ENCODE measurements around the gene ANKFY1.

The ANKFY1 gene

DNA sequence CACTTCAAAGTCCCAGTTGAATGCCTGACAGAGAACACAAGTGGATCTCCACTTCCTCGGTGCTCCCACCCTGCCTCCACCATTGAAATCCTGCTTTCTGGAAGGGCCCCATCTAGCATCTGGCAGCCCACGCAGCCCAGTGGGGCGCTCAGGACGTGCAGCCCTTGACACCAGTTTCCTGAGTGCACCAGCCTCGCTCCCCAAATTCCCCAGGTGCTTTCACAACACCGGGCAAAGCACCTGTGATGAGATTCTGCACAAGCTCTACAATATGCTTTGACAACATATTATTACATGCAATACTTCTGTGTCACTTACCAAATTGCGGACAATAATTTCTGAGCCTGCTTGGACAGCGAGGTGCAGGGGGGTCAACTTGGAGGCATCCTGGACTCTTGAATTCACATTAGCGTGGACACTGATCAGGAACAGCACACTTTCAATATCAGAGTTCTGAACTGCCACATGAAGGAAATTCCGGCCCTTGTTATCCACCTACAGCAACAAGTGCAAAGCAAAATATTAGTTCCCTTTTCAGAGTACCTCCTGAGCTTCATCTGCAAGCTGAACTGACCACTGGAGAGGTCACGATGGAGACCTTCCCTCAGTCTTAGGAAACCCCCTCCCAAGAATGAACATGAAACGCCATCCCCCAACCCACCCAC, 86.8 kb downstream of the ANKFY1 start:
- no peak for DNase-seq

DNA sequence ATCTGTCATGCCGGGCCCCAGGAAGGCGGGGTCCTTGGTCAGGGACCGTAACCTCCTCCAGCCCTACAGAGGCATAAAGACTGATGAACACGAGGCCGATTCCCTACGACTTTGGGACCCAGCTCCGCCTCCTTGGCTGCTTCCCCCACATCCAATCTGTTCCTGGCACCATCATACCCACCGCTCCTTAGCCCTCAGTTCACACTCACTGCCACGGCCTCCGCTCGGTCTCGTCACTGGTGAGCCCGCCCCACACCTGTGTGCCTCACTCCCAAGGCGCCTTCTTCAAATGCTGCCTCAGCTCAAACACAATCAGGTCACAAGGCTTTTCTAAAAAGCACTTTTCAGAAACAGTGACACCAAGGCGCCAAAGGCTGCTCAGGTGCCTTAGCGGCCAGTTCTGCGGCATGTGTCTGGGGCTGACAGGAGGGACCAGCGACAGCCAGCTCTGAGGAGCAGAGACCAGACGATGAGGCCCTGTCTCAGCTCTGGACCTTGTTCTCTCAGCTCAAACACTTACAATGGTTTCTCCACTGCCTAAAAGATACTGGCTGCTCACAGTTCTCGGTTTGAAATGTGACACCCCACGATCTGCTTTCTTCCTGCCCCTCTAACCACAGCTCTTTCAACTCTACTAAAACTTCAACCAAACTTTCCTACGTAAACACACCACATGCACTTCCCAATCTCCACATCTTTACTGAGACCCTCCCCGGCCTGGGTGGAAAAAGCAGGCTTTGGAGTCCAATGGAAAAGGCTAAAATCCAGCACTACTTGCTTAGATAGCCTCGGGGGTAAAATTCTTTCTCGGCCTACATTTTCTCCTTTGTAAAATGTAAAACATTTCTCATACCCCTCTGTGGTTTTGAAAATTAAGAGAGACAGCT, 87.6 kb downstream of the ANKFY1 start:
- peak; percentile 71 for DNase-seq

DNA sequence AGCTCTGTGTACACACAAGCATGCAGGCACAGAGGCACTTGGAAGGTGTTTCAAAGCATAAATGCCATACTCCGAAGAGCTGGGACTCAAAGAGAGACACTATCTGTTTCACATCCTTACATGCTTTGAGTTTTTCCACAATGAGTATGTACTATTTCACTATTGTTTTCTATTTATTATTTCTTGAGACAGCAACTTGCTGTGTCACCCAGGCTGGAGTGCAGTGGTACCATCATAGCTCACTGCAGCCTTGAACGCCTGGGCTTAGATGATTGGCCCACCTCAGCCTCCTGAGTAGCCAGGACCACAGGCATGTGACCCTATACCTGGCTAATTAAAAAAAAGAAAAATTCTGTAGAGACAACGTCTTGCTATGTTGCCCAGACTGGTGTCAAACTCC, 89.2 kb downstream of the ANKFY1 start:
- no peak for DNase-seq

DNA sequence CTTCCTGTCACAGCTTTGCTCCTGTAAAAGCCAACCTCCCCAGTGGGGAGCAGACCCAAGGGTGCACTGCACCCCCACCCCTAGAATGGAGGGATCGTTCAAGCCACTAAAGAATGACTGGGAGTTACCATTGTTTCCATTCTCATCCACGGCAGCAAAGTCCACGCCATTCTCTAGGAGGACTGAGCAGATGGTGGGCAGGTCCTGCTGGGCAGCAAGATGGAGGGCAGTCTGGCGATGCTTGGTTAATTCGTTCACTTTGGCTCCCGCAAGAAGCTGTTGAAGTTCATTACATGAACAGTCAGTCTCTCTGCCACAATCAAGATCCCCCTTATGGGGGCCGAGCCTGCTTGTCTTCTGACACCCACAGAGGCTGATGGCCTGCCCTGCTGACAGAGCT, 90.0 kb downstream of the ANKFY1 start:
- DNase-seq: no peak

DNA sequence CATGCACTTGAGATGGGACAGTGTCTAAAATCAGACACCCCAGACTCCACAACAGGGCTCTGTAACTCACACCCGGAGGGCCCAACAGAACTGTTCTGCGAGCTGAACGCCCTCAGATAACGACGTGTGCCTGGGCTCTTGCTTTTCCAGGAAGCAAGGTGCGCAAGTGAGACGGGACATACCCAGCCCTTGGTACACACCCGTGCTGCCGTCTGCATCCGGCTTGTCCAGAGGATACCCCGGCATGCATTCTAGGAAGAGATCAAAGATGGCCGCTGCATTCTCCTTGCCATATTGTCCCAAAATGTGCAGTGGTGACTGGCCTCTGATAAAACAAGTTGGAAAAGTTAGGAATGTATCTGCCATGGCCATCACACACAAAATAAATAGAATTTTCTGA, 91.4 kb downstream of the ANKFY1 start:
- no peak for DNase-seq

DNA sequence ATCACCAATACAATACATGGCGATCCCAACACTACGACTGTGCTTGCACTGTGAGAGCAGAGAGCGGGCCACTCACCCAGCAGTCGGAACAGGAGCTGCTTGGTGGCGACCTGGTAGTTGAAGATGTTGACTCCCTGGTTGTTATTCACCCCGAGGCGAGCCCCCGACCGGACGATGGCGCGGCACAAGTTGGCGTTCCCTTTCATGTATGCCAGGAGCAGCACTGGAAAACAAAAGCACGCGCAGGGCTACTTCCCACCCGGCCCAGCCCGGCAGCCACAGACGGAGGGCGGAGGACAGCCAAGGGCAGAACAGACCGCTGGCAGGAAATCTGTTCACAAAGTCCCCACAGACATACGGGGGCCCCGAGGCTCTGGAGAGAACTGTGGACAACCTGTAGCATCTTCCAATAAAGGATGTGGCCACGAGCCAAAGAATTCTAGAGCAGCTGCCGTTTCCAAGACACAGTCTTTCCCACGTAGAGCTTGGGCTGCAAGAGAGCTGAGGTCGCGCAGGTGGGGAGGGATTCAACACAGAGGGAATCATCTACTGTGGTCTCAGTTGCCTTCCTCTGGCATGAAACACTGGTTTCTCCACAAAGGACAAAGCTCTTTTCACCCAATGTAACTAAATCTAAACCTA, 93.0 kb downstream of the ANKFY1 start:
- no peak for DNase-seq

DNA sequence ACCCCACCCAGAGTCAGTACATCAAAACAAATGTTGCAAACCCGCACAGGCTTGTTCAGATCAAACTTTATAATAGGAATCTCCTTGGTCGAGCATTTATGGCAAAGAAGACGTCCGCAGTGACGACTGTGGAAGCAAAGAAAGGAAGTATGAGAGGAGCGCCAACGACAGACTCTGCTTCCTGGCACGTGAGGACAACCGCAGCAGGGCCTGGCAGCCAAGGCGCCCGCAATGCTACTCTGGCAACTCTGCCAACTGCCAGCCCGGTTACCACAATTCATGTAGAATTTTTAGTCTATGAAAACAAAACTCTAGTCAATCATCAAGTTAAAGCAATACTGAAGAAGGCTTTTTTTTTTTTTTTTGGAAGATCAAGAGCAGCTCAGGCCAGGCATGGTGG, 96.0 kb downstream of the ANKFY1 start:
- no peak for DNase-seq

DNA sequence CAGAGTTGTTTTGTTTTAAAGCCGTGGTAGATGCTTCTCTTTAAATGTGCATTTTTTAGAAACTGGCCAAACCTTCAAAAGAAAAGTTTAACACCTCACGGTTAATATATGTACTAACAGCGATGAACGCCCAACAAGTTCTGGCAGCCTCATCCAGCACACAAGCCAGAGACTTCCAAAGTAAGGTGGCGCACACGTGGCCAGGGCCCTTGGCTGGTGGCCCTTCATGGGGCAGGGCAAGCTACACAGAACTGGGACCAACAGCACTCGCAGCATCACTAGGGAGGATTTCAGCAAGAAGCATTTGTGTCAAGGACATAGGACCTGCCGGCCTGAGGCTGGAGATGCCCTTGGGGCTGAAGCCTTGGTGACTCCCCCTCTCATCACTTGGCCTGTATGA, 97.4 kb downstream of the ANKFY1 start:
- DNase-seq: no peak

DNA sequence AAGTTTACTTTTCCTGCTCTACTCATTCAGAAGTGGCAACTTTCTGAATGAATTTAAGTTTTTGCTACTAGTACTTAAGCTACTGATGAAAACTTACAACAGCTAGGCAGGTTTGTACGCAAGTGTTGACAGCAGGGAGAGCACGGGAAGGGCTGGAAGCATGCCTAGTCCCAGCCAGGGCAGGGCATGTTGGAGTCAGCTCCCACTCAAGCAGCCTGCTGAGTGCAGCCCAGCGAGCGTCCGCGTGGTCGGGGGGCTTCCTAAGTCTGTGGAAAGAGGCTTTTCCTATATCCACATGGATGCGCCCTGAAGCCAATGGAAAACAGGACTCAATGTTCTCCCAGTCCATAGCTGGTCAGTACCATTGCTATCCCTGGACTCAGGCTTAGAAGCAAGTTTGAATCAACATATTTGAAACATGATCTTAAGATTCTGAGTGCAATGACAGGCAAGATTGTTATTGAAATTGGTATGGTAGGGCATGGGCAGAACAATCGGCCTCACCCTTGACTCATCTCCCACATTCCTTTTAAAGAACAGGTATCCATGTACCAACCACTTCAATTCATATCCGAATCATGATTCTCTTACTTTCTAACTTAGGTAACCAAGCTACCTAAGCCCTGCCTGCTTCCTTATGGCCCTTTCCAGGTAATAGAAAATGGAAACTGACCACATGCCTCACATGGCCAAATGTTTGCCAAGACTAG, 98.3 kb downstream of the ANKFY1 start:
- DNase-seq: no peak

DNA sequence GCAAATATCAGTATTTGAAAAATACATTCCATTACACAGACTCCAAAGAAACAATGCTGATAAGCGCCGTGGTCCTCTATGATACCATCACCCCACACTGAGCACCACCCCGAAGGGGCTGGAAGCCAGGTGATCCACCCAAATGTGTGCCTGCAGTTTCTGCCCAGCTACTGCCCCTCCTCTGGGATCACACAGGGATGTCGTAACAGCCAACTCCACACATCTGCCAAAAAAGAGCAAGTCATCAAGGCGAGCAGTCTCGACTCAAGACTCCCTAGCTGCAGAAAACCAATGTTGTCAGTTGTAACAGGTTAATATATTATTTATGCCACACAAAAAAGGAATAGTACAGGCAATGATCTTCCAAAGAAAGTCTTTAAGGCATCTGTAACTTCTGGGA, 99.8 kb downstream of the ANKFY1 start:
- no peak for DNase-seq

DNA sequence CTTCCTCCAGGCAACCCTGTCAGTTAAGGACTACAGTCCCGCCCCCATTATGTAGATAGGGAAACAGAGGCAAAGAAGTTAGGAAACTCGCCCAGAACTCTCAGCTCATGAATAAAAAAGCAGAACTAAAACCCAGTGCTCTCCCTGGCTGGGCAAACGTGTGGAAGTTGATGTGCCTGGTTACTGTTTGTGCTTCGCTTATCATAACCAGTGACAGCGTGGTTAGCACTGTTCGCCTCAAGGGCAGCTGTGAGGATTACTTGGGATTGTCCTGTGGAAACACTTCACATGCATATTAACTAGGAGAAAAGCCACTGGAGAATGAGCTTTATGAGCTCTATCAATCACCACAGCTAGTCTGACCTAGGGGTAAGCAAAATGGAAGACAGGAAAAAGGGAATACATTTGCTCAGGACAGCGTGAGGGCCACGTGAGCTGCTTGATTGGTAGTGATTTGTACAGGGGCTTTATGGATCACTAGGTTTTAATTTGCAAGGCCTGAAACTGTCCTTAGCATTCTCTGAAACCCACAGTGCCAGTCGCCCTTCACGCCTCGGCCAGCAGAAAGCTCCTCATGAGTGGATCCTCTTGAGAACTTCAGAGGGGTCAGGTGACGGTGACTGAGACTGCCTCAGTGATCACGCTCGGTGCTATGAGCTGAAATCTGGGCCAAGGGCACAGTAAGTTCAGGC, 100.9 kb downstream of the ANKFY1 start:
- DNase-seq: no peak

DNA sequence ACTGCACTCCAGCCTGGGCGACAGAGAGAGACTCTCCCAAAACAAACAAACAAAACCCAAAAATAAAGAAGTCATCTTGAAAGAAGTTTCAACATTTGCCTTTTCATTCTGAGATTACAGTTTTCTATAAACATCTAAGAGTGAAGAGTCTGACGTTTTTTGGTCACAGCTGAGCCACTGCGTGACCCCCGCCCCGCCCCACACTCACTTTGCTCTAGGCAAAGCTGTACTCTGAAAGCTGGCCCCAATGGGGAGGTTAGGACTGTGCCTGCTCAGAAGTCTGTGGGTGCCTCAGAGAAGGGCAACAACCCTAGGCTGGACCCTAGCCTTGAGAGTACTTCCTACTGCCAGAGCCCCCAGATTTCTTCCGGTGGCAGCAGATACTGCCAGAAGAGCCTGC, 101.5 kb downstream of the ANKFY1 start:
- DNase-seq: no peak

DNA sequence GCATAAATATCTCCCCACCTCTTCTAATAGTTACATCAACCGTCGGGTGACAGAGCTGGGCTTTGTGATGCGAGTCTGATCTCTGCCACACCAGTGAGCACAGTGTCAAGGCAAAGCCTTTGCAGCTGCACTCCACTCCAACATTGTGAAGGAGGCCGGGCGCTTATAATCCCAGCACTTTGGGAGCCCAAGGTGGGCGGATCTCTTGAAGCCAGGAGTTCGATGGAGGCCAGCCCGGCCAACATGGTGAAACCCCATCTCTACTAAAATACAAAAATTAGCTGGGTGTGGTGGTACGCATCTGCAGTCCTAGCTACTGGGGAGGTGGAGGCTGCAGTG, 101.8 kb downstream of the ANKFY1 start:
- no peak for DNase-seq

DNA sequence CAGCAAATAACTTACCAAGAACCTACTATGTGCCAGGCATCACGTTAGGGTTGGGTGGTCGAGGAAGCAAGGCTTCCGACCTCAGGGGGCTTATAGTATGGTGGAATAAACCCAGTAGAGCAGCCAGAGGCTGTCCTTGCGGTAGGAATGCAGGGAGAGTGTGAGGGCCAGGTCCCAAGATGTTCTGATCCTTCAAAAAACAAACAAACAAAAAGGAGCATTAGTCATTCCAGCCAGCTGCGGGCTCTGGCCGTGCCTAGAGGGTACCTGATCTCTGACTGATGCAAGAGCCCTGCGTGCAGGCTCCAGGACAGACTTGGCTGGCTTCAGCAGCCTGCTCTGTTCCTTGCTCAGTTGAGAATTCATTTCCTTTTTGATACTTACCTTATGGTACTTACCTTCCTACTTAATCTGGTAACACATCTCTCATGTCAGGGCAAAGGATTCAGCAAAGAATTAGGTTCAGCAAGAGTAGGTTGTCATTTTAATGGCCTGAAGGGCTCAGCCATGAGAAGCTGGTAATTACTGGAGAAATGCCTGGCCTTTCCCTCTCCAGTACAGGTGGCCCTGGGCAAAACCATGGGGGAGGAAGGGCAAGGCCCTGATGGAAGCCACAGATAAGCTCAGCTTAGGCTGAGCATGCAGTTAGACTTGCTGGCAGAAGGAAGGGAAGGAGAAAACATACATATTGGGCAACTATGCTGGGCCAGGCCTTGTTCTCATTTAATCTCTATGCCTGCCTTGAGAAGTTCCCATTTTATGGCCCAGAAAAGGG, 102.4 kb downstream of the ANKFY1 start:
- DNase-seq: no peak

DNA sequence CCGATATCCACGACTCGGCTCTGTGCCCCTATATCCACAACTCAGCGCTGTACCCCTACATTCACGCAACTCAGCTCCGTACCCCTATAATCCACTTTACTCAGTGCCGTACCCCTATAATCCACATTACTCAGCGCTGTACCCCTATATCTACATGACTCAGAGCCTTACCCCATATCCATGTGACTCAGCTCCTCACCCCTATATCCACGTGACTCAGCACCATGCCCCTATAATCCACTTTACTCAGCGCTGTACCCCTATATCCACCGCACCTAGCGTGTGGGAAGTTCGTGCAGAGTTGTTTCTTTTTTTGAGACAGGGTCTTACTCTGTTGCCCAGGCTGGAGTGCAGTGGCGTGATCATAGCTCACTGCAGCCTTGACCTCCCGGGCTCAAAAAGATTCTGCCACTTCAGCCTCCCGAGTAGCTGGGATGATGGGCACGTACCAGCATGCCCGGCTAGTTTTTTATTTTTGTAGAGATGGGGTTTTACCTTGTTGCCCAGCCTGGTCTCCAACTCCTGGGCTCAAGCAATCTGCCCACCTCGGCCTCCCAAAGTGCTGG, 103.4 kb downstream of the ANKFY1 start:
- DNase-seq: no peak

DNA sequence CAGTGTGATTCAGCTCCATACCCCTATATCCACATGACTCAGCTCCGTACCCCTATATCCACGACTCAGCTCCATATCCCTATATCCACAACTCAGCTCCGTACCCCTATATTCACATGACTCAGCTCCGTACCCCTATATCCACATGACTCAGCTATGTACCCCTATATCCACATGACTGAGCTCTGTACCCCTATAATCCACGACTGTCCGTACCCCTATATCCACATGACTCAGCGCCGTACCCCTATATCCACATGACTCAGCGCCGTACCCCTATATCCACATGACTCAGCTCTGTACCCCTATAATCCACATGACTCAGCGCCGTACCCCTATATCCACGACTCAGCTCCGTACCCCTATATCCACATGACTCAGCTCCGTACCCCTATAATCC, 104.0 kb downstream of the ANKFY1 start:
- no peak for DNase-seq

DNA sequence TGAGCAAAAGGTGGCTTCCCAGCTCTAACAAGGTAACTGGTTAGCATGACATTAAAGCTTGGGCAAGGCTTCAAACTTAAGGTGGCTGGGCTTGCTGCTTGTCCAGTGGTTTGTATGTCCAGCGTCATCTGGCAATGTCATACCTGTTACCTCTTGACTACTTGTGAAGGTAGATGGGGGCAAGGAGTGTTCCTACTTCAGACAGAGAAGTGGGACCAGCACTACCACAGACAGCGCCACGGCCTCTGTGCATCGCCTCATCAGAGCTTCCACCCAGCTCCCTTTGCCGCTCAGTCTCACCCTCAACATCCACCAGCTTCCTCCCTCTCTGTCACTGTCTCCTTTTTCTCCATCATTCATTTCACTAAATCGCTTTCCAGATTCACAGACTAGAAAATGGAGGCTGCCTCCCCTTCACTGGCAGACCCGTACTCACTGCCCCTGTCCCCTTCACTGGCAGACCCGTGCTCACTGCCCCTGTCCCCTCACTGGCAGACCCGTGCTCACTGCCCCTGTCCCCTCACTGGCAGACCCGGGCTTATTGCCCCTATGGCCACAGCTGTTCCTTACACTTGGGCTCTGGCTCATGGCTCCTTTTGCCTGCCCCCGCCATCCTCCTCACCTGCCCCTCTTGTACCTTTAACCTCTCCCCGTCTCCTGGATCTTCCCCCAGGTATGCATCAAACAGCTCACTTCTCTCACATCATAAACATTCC, 106.0 kb downstream of the ANKFY1 start:
- no peak for DNase-seq

DNA sequence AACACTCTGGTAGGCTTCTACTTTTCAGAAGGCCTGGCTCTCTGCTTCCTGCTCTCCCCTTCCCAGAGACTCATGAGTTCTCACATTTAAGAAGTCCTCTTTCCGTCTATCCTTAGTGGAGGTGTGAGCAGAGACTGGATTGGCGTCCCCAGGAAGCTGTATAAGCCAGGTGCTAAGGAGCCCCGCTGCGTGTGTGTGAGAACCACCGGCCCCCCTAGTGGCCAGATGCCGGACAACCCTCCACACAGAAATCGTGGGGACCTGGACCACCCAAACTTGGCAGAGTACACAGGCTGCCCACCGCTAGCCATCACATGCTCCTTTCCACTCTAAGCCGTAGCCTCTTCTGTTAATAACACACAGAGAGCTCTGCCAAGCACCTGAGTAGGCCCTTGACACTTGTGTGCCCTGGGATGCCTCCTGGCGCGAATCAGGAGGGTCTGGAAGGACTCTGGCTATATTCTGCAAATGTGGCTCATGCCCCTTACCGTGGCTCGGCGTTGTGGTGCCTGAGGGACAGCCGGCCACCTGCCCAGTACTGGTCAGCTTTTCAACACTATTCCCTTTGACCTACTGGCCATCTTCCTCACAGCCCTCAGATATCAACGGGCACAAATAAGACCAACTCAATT, 106.9 kb downstream of the ANKFY1 start:
- no peak for DNase-seq

DNA sequence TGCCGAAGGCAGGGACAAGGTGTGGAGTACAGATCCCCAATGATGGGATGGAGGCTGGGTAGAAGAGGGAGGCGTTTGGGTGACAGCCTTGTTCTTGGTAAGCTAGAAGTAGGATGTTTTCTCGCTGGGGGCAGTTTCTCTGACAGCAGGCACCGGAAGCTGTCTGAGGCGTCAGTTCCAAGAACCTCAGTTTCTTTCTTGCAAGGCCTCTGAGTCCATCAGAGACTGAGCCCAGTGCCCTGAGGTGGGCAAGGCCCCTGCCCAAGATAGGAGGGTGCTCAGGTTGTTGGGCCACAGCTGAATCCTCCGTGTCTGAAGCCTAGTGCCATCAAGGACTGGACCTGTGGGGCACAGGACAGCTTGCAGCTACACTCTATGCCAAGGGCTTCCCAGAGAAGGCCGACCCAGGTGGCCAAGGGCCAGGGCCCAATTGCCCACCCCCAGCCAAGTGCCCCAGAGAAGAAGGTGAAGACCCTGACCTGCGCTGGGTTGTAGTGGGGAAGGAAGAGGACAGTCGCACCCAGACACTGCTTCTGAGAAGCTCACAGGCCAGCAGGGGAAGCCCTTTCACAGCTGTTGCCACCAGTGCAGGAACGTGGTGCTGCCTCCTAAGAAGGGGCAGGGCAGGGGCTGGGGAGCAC, 107.7 kb downstream of the ANKFY1 start:
- no peak for DNase-seq

DNA sequence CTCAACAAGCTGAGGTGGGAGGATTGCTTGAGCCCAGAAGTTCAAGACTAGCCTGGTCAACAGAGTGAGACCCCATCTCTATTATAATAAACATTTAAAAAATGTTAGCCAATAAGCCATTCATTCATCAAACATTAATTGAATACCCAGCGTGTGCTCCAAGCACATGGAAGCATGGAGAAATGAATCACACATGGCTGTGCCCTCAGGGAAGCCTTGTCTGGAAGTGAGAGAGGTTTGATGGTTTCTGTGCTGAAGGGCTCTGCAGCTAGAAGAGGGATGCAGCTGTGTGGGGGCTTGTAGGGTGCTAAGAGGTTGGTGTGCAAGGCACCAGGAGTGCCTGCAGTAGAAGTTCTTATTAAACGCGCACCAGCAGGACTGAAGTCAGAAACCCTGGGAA, 109.6 kb downstream of the ANKFY1 start:
- DNase-seq: no peak
